Stimulated activated effector memory CD8-positive, alpha-beta T cell treated with anti-CD3 and anti-CD28 coated beads, Interleukin-12 subunit alpha, Interleukin-12 subunit beta, amount 100 ng/mL, for 72 hours (primary cell): ENCODE data around the gene ARFIP2.

Experiments used
- ATAC-seq: fragments of 150-1000 bp; cut with Tn5 transposase; 2 replicates; pipeline ENCODE4 v1.10.0; 2021
- DNase-seq, 2 donors: peaks; one replicate each; pipeline ENCODE4 v3.0.0; 2021 to 2022; ENCODE audit warnings: low spot score in 2 of 2
- H3K27ac Mint-ChIP-seq: one replicate; pipeline ENCODE4 v1.8.0; 2022; ENCODE audit warnings: mild to moderate bottlenecking, mixed read lengths
- H3K36me3 Mint-ChIP-seq: one replicate; pipeline ENCODE4 v1.8.0; 2022; ENCODE audit warnings: mild to moderate bottlenecking, mixed read lengths
- H3K4me1 Mint-ChIP-seq: one replicate; pipeline ENCODE4 v1.8.0; 2022; ENCODE audit warnings: mixed read lengths
- H3K4me3 Mint-ChIP-seq: one replicate; pipeline ENCODE4 v1.8.0; 2022; ENCODE audit warnings: mild to moderate bottlenecking, mixed read lengths
- H3K9me3 Mint-ChIP-seq: one replicate; pipeline ENCODE4 v1.8.0; 2022; ENCODE audit warnings: mixed read lengths

The ARFIP2 gene

GRCh38 chr11:6438979-6439571, 42.1 kb downstream of the ARFIP2 start:
- Mint-ChIP-seq H3K4me3 (no peak overlapping the region), H3K4me1 (peaks cover 5% of the 10 kb centered on the region), H3K36me3 (peaks cover 5% of the 10 kb centered on the region), H3K27ac (no peak overlapping the region), H3K9me3 (no peaks in the 10 kb centered on the region)
- DNase-seq (no peak), ATAC-seq (peak; percentile 52)

GRCh38 chr11:6437993-6438392, 43.1 kb downstream of the ARFIP2 start:
- peak; percentile 49 for ATAC-seq
- Mint-ChIP-seq H3K36me3 (peaks cover 5% of the 10 kb centered on the region), H3K4me3 (no peak overlapping the region), H3K4me1 (peaks cover 5% of the 10 kb centered on the region), H3K9me3 (no peaks in the 10 kb centered on the region), H3K27ac (no peak overlapping the region)
- DNase-seq = no peak

GRCh38 chr11:6437423-6437822, 43.7 kb downstream of the ARFIP2 start:
- H3K9me3 Mint-ChIP-seq = no peaks in the 10 kb centered on the region
- no peak overlapping the region for H3K4me3 Mint-ChIP-seq
- no peak for ATAC-seq
- no peak overlapping the region for H3K27ac Mint-ChIP-seq
- H3K36me3 Mint-ChIP-seq = peaks cover 5% of the 10 kb centered on the region
- DNase-seq = no peak
- peaks cover 5% of the 10 kb centered on the region for H3K4me1 Mint-ChIP-seq

GRCh38 chr11:6433998-6434660, 47.0 kb downstream of the ARFIP2 start:
- no peak overlapping the region for H3K27ac Mint-ChIP-seq

GRCh38 chr11:6431861-6432260, 49.3 kb downstream of the ARFIP2 start:
- no peak for DNase-seq
- H3K4me3 Mint-ChIP-seq = no peak overlapping the region
- H3K36me3 Mint-ChIP-seq = no peaks in the 10 kb centered on the region
- H3K27ac Mint-ChIP-seq = no peak overlapping the region
- peaks cover 13% of the 10 kb centered on the region for H3K4me1 Mint-ChIP-seq
- H3K9me3 Mint-ChIP-seq = no peaks in the 10 kb centered on the region
- no peak for ATAC-seq

More at GRCh38 chr11:6433998-6434660, 47.0 kb downstream of the ARFIP2 start:
- DNase-seq = no peak
- ATAC-seq = no peak
- no peaks in the 10 kb centered on the region for H3K9me3 Mint-ChIP-seq
- no peak overlapping the region for H3K4me3 Mint-ChIP-seq
- H3K36me3 Mint-ChIP-seq = no peaks in the 10 kb centered on the region
- H3K4me1 Mint-ChIP-seq = peaks cover 13% of the 10 kb centered on the region

- Mint-ChIP-seq H3K4me3 (no peak overlapping the region), H3K27ac (no peak overlapping the region), H3K36me3 (no peaks in the 10 kb centered on the region), H3K4me1 (peaks cover 7% of the 10 kb centered on the region), H3K9me3 (no peaks in the 10 kb centered on the region)
- DNase-seq (no peak), ATAC-seq (no peak)
Measured at GRCh38 chr11:6427516-6427915, 53.6 kb downstream of the ARFIP2 start.
